GM12874 (cell line): ENCODE data around the gene STAT3.

Source experiments
- CTCF ChIP-seq: IDR thresholded peaks from 2 replicates; pipeline ENCODE4 v1.5.1; 2011; ENCODE audit warnings: low read depth, mild to moderate bottlenecking, control low read depth, low read length, moderate library complexity; ENCODE audit not compliant: insufficient read depth

STAT3 gene

GRCh38 chr17:42339221-42339620 is 49.0 kb downstream of the STAT3 start:
- no peak for TF ChIP-seq CTCF

- TF ChIP-seq CTCF = no peak
These were observed 49.7 kb downstream of the STAT3 start for GRCh38 chr17:42338427-42338985.

GRCh38 chr17:42337442-42337841 is 50.8 kb downstream of the STAT3 start:
- no peak for TF ChIP-seq CTCF

DNA sequence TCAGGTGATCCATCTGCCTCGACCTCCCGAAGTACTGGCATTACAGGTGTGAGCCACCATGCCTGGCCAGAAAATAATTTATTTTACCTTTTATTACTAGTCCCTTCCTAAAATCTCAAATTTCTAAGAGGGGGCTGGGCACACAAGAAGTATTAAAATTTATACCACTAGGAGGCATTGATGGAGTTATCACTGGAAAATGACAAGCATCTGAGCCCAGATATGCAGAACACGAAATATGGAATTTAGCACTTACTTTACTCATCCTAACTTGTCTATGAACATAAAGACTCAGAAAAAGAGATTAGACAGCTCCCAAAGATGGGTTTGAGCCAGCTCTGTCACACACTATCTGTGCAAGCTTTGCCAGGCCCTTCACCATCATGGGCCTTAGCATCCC is 53.6 kb downstream of the STAT3 start:
- no peak for TF ChIP-seq CTCF

- no peak for TF ChIP-seq CTCF
These were observed 55.2 kb downstream of the STAT3 start for GRCh38 chr17:42333053-42333452.

DNA sequence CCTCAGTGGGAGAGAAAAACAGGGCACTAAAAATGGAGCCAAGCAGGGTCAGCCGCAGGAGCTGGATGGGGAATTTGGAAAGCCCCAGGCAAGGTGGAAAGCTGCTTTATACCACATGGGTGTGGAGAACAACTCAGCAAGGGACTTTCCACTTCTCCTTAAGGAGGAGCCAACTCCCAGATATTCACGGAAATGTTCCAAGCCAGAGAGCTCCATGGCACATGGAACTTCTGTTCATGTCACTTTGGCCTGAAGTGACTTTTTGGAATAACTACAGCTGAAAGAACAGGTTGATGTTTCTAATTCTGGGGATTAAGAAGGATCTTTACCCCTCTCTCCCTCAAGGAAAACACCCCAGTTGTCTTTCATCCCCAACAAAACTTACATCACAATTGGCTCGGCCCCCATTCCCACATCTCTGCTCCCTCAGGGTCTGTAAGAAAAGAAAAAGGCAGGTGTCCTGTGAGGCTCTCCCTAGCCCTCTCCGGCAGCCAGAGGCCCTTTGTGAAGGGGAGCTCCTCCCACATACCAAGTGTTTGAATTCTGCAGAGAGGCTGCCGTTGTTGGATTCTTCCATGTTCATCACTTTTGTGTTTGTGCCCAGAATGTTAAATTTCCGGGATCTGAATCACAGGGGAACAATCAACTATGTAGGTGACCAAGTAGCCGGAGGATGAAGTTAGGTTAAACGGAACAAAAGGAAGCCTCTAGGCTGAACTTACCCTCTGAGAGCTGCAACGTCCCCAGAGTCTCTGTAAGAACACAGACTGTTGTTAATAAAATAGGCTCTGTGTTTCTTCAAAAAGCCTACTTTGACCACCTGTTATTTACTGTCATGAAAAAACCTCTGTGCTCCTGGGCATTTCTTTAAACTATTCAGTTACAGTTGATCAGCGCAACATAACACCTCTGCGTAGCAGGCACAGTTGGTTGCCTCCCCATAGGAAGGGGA is 58.9 kb downstream of the STAT3 start:
- TF ChIP-seq CTCF = no peak

GRCh38 chr17:42325026-42325425 is 63.2 kb downstream of the STAT3 start:
- no peak for TF ChIP-seq CTCF
